ENCODE results near the gene NCOA6. TPM values are rescaled to one million over a fixed set of nuclear protein-coding genes. Genes with fewer than 3 reads are reported as not detected.

Gene NCOA6
- total RNA-seq, 2 experiments from 2014 or later: 8.8 to 24.4 TPM

DNA sequence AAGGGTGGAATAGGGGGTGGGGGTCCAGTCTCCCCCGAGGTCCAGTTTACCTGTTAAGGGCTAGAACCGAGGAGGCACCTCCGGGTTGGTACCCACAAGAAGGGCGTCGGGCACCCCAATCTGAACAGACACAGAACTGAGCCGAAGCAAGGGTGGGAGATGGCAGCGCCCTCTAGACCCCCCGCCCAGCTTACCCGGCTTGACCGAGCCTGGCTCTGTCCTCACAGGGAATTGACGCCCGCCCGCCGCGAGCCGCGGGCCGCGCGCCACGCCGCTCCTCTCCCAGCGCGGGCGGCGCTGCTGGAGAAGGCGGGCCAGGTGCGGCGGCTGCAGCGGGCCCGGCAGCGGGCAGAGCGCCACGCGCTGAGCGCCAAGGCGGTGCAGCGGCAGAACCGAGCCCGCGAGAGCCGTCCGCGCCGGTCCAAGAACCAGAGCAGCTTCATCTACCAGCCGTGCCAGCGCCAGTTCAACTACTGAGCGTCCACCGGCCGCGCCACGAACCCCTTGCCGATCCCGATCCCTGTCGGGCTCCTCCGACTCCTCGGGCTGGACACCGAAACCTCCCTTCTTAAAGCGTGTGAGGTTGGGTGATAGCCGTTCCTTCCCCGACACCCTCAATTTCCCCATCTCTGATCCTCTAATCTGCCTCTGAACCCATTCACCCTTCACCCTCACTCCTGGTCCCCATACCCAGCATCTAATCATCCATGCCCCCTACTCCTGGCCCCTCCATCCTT, 115.5 kb downstream of the NCOA6 start:
- Histone ChIP-seq H3K4me3 (ENCODE audit: low read depth, low read length, poor library complexity, severe bottlenecking) (peak overlapping the region; percentile 74), H3K4me2 (ENCODE audit: low read length) (peak overlapping the region; percentile 85), H2AFZ (ENCODE audit: low read length) (peak overlapping the region; percentile 89), H3K27ac (ENCODE audit: low read depth, low read length, poor library complexity, severe bottlenecking) (no peak overlapping the region), H4K20me1 (ENCODE audit: insufficient read depth, low read length) (no peaks in the 10 kb centered on the region), H3K36me3 (ENCODE audit: insufficient read depth, low read length) (no peaks in the 10 kb centered on the region), H3K4me1 (ENCODE audit: insufficient read depth, low read length, poor library complexity, severe bottlenecking) (peaks cover 14% of the 10 kb centered on the region), H3K79me2 (ENCODE audit: insufficient read depth, low read depth, low read length) (no peaks in the 10 kb centered on the region), H3K9me2 (ENCODE audit: insufficient read depth, low read length) (no peaks in the 10 kb centered on the region), H3K9me3 (ENCODE audit: low read length) (no peaks in the 10 kb centered on the region)
- intact Hi-C loops (cut with micrococcal nuclease; ENCODE audit: unreplicated experiment): loop anchor here (2.0 kb wide), 1 partner anchor 397 kb away; no protein-coding TSS in a partner anchor
- CTCF ChIA-PET (ENCODE audit: unreplicated experiment): interaction anchor here (0.5 kb wide), 1 partner anchor 303 kb away, joined by 3 read pairs; no protein-coding TSS in a partner anchor
- no TSS peak for BruUV-seq (replicated peaks)
- no peak for DNase-seq (ENCODE audit: low spot score)
- POLR2A ChIA-PET: no interaction called here
- TF ChIP-seq EZH2phosphoT487 (IDR thresholded peaks at IDR 0.05; ENCODE audit: borderline replicate concordance, low read depth, low read length) (no peak), CTCF (conservative IDR thresholded peaks at IDR 0.05; ENCODE audit: low read length) (peak; percentile 63)

GRCh38 chr20:34709044-34709830, 116.2 kb downstream of the NCOA6 start:
- Histone ChIP-seq H3K36me3 (ENCODE audit: insufficient read depth, low read length) (no peaks in the 10 kb centered on the region), H2AFZ (ENCODE audit: low read length) (peak overlapping the region; percentile 89), H3K4me2 (ENCODE audit: low read length) (peak overlapping the region; percentile 85), H3K79me2 (ENCODE audit: insufficient read depth, low read depth, low read length) (no peaks in the 10 kb centered on the region), H3K9me2 (ENCODE audit: insufficient read depth, low read length) (no peaks in the 10 kb centered on the region), H3K9me3 (ENCODE audit: low read length) (no peaks in the 10 kb centered on the region), H3K4me3 (ENCODE audit: low read depth, low read length, poor library complexity, severe bottlenecking) (peak overlapping the region; percentile 74), H3K27ac (ENCODE audit: low read depth, low read length, poor library complexity, severe bottlenecking) (no peak overlapping the region), H3K4me1 (ENCODE audit: insufficient read depth, low read length, poor library complexity, severe bottlenecking) (peaks cover 18% of the 10 kb centered on the region), H4K20me1 (ENCODE audit: insufficient read depth, low read length) (no peaks in the 10 kb centered on the region)
- POLR2A ChIA-PET: interaction anchor here (0.5 to 0.6 kb wide), 3 partner anchors 15 to 901 kb away, joined by 3 to 4 read pairs (median 3); partner anchors contain the start of genes GSS and MYH7B
- no TSS peak for BruUV-seq (replicated peaks)
- CTCF ChIA-PET (ENCODE audit: unreplicated experiment): interaction anchor here (0.7 kb wide), 1 partner anchor 32 kb away, joined by 5 read pairs; no protein-coding TSS in a partner anchor
- TF ChIP-seq CTCF (conservative IDR thresholded peaks at IDR 0.05; ENCODE audit: low read length) (no peak), EZH2phosphoT487 (IDR thresholded peaks at IDR 0.05; ENCODE audit: borderline replicate concordance, low read depth, low read length) (no peak)
- intact Hi-C loops (cut with micrococcal nuclease; ENCODE audit: unreplicated experiment): loop anchor here (2.0 kb wide), 1 partner anchor 396 kb away; no protein-coding TSS in a partner anchor
- DNase-seq (ENCODE audit: low spot score): peak; percentile 66

All from OCI-LY7 (cell line).